ENCODE measurements around the gene EXPH5. TPM values are rescaled to one million over a fixed set of nuclear protein-coding genes. Genes with fewer than 3 reads are reported as not detected.

The EXPH5 gene
- total and polyA plus RNA-seq, 2 of the 8 experiments (the other 6 are each of a cell fraction or from before 2014, with no cell fraction given) = 1.1 to 11.5 TPM

- TF ChIP-seq TAF1 (IDR thresholded peaks at IDR 0.05; ENCODE audit: low read depth, low read length) = no peak
- TF ChIP-seq EGR1 (IDR thresholded peaks at IDR 0.05; ENCODE audit: borderline replicate concordance, low read depth, low read length) = no peak
These were observed 12.5 kb upstream of the EXPH5 start (continued) for GRCh38 chr11:108606070-108606469.
